OCI-LY7 (cell line): ENCODE results near the gene CIAO2B. TPM values are rescaled to one million over a fixed set of nuclear protein-coding genes. Genes with fewer than 3 reads are reported as not detected.

Experiments used
- BruUV-seq: library from RNA; stranded (reverse); fragments of 400-500 nt; replicated peaks from 2 replicates; lab custom pipeline; 2021; lab: Mats Ljungman, UMichigan
- CTCF ChIA-PET: fragments of 300-600 bp; sonication (Branson Sonifier 250); formaldehyde crosslinking; loops from one replicate; lab custom pipeline; 2022; ENCODE audit warnings: antibody characterized with exemption; ENCODE audit not compliant: unreplicated experiment; lab: Charles Lee
- POLR2A ChIA-PET: fragments of 300-600 bp; sonication (Branson Sonifier 250); formaldehyde crosslinking; loops from one replicate; lab custom pipeline; 2022; ENCODE audit warnings: antibody characterized with exemption; lab: Charles Lee
- DNase-seq: peaks from one replicate; pipeline ENCODE4 v3.0.0-alpha.2; 2015; ENCODE audit warnings: low spot score
- H2AFZ ChIP-seq: fragments of 200-600 bp; sonication (generic), shearing (Covaris generic); 2 replicates; pipeline ENCODE4 v1.6.1; 2014; ENCODE audit warnings: mild to moderate bottlenecking, antibody characterized with exemption, low read length, moderate library complexity
- H3K27ac ChIP-seq: fragments of 200-600 bp; sonication (generic); 2 replicates; pipeline ENCODE4 v1.5.1; 2014; ENCODE audit warnings: mixed run types, low read depth, mild to moderate bottlenecking, moderate library complexity, low read length, inconsistent platforms; ENCODE audit not compliant: poor library complexity, severe bottlenecking
- H3K36me3 ChIP-seq: fragments of 200-600 bp; sonication (generic); 2 replicates; pipeline ENCODE4 v1.6.1; 2014; ENCODE audit warnings: mild to moderate bottlenecking, antibody characterized with exemption, low read length, moderate library complexity, mixed read lengths; ENCODE audit not compliant: insufficient read depth
- H3K4me1 ChIP-seq: fragments of 200-600 bp; sonication (generic); 2 replicates; pipeline ENCODE4 v1.5.1; 2014; ENCODE audit warnings: mild to moderate bottlenecking, low read length; ENCODE audit not compliant: insufficient read depth, poor library complexity, severe bottlenecking
- H3K4me2 ChIP-seq: fragments of 200-600 bp; sonication (generic); 2 replicates; pipeline ENCODE4 v1.6.1; 2014; ENCODE audit warnings: mild to moderate bottlenecking, low read length
- H3K4me3 ChIP-seq: fragments of 200-600 bp; sonication (generic); 2 replicates; pipeline ENCODE4 v1.5.1; 2014; ENCODE audit warnings: mild to moderate bottlenecking, low read depth, low read length; ENCODE audit not compliant: poor library complexity, severe bottlenecking
- H3K79me2 ChIP-seq: fragments of 200-600 bp; sonication (generic); 2 replicates; pipeline ENCODE4 v1.6.1; 2016; ENCODE audit warnings: low read depth, mild to moderate bottlenecking, low read length, moderate library complexity, mixed read lengths; ENCODE audit not compliant: insufficient read depth
- H3K9me2 ChIP-seq: fragments of 200-600 bp; sonication (generic); 2 replicates; pipeline ENCODE4 v1.6.1; 2016; ENCODE audit warnings: mild to moderate bottlenecking, low read length, mixed read lengths; ENCODE audit not compliant: insufficient read depth
- H3K9me3 ChIP-seq: fragments of 200-600 bp; sonication (generic); 2 replicates; pipeline ENCODE4 v1.6.1; 2014; ENCODE audit warnings: mild to moderate bottlenecking, mixed run types, low read length, mixed read lengths
- H4K20me1 ChIP-seq: fragments of 200-600 bp; sonication (generic); 2 replicates; pipeline ENCODE4 v1.6.1; 2014; ENCODE audit warnings: mild to moderate bottlenecking, antibody characterized with exemption, low read length, moderate library complexity, mixed read lengths; ENCODE audit not compliant: insufficient read depth
- CTCF ChIP-seq: fragments of 200-600 bp; sonication (generic); conservative IDR thresholded peaks from 2 replicates; pipeline ENCODE4 v1.5.1; 2014; ENCODE audit warnings: mild to moderate bottlenecking, antibody characterized with exemption, low read length, moderate library complexity, mixed read lengths
- EZH2phosphoT487 ChIP-seq: fragments of 200-600 bp; sonication (generic); IDR thresholded peaks from 2 replicates; pipeline ENCODE4 v1.6.1; 2018; ENCODE audit warnings: low read depth, borderline replicate concordance, mild to moderate bottlenecking, mixed run types, antibody characterized with exemption, low read length, moderate library complexity, mixed read lengths
- intact Hi-C: fragments of 100-400 bp; cut with micrococcal nuclease; formaldehyde crosslinking; loops from one replicate; pipeline ENCODE4 v1.10.0; 2022; ENCODE audit not compliant: unreplicated experiment
- total RNA-seq, 2 experiments: library from RNA; depleted of rRNA in 1 of 2; stranded (reverse); fragments of >200 nt in 1 of 2; shearing (Covaris generic) in 1 of 2; gene quantifications; 2 replicates each; pipeline ENCODE4 v1.2.3, GENCODE V29; 2014 to 2022

The CIAO2B gene
- total RNA-seq, 2 experiments from 2014 or later: 76.4 to 133 TPM

GRCh38 chr16:66910175-66910940 lies 23.8 kb downstream of the CIAO2B start:
- BruUV-seq: no TSS peak
- no peaks in the 10 kb centered on the region for H3K79me2 ChIP-seq
- no peak overlapping the region for H3K4me3 ChIP-seq
- ChIA-PET CTCF (interaction anchor here (0.5 kb wide), 1 partner anchor 302 kb away, joined by 3 read pairs; no protein-coding TSS in a partner anchor), POLR2A (interaction anchor here (0.8 kb wide), 1 partner anchor 12 kb away, joined by 3 read pairs; no protein-coding TSS in a partner anchor)
- no peaks in the 10 kb centered on the region for H3K9me3 ChIP-seq
- H2AFZ ChIP-seq: no peak overlapping the region
- H3K27ac ChIP-seq: no peak overlapping the region
- no peaks in the 10 kb centered on the region for H3K9me2 ChIP-seq
- no peaks in the 10 kb centered on the region for H3K4me1 ChIP-seq
- no peaks in the 10 kb centered on the region for H4K20me1 ChIP-seq
- no peak overlapping the region for H3K4me2 ChIP-seq
- H3K36me3 ChIP-seq: no peaks in the 10 kb centered on the region
- TF ChIP-seq EZH2phosphoT487: no peak
- no peak for TF ChIP-seq CTCF
- intact Hi-C loops: no loop called here
- no peak for DNase-seq

GRCh38 chr16:66908762-66909559 lies 25.2 kb downstream of the CIAO2B start:
- POLR2A ChIA-PET: interaction anchor here (0.7 to 0.8 kb wide), 2 partner anchors 11 to 350 kb away, joined by 3 read pairs; no protein-coding TSS in a partner anchor
- no peaks in the 10 kb centered on the region for H3K36me3 ChIP-seq
- H3K9me2 ChIP-seq: no peaks in the 10 kb centered on the region
- CTCF ChIA-PET: no interaction called here
- no peaks in the 10 kb centered on the region for H3K9me3 ChIP-seq
- H3K4me1 ChIP-seq: no peaks in the 10 kb centered on the region
- no peak overlapping the region for H3K4me2 ChIP-seq
- BruUV-seq: no TSS peak
- no peaks in the 10 kb centered on the region for H4K20me1 ChIP-seq
- H3K27ac ChIP-seq: no peak overlapping the region
- no peak overlapping the region for H2AFZ ChIP-seq
- intact Hi-C loops: no loop called here
- no peak overlapping the region for H3K4me3 ChIP-seq
- TF ChIP-seq EZH2phosphoT487: no peak
- no peak for TF ChIP-seq CTCF
- no peak for DNase-seq
- H3K79me2 ChIP-seq: no peaks in the 10 kb centered on the region

- Histone ChIP-seq H3K79me2 (no peaks in the 10 kb centered on the region), H3K9me3 (no peaks in the 10 kb centered on the region), H3K27ac (no peak overlapping the region), H3K4me3 (no peak overlapping the region), H3K4me1 (no peaks in the 10 kb centered on the region), H2AFZ (no peak overlapping the region), H3K36me3 (no peaks in the 10 kb centered on the region), H4K20me1 (no peaks in the 10 kb centered on the region), H3K4me2 (no peak overlapping the region), H3K9me2 (no peaks in the 10 kb centered on the region)
- TF ChIP-seq CTCF: no peak
- intact Hi-C loops: no loop called here
- ChIA-PET CTCF (no interaction called here), POLR2A (no interaction called here)
- no TSS peak for BruUV-seq
- DNase-seq: no peak
These were observed 26.1 kb downstream of the CIAO2B start for GRCh38 chr16:66908116-66908515.
